HK-2 (cell line): ENCODE results near the gene GDF10.
A peak's percentile ranks its signal among the peaks of the same experiment; 100 is the strongest.

Experiments used
- DNase-seq: peaks from one replicate; pipeline ENCODE4 v3.0.0-alpha.2; 2018; ENCODE audit not compliant: unreplicated experiment

Gene GDF10, protein sequence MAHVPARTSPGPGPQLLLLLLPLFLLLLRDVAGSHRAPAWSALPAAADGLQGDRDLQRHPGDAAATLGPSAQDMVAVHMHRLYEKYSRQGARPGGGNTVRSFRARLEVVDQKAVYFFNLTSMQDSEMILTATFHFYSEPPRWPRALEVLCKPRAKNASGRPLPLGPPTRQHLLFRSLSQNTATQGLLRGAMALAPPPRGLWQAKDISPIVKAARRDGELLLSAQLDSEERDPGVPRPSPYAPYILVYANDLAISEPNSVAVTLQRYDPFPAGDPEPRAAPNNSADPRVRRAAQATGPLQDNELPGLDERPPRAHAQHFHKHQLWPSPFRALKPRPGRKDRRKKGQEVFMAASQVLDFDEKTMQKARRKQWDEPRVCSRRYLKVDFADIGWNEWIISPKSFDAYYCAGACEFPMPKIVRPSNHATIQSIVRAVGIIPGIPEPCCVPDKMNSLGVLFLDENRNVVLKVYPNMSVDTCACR

DNA sequence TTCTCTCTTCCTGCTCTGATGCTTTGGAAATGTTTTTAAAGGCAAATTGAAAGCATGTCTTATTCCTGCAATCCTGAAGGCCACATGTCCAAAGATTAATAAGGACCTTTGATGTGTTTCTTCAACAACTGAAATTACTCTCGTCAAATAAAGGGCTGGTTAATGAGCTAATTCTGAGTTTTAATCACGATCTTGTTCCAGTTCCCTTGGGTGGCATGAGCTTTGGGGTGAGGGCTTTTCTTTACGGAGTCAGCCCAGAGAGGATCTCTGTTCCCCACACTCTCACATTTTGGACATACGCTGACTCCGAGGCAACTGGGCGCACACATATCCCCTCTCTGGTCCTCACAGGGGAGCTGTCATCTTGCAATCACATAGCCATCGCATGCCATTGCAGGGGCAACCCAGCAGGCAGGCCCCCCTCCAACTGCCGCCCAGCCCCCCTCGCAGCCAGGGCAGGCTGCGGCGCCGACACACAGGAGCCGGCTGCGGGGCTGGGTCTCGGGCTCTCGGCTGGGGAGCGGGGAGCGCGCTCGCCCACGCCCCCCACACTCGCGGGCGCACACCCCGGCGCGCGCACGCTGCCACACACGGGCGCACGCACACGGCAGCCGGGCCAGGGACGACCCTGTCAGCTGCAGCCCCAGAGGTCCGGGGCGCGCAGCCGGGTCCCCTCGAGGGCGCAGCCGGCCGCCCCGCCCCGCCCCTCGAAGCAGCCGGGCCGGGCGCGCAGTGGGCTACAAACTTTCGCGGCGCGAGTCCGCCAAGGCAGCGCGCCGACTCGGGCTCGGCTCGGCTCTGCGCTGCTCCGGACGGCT is at the start of gene GDF10:
Gene GDF10 (plus strand): TSS at position 587 of the 818 bp plus-strand sequence. CDS start 455 bp downstream, outside the sequence.
- DNase-seq = no peak

DNA sequence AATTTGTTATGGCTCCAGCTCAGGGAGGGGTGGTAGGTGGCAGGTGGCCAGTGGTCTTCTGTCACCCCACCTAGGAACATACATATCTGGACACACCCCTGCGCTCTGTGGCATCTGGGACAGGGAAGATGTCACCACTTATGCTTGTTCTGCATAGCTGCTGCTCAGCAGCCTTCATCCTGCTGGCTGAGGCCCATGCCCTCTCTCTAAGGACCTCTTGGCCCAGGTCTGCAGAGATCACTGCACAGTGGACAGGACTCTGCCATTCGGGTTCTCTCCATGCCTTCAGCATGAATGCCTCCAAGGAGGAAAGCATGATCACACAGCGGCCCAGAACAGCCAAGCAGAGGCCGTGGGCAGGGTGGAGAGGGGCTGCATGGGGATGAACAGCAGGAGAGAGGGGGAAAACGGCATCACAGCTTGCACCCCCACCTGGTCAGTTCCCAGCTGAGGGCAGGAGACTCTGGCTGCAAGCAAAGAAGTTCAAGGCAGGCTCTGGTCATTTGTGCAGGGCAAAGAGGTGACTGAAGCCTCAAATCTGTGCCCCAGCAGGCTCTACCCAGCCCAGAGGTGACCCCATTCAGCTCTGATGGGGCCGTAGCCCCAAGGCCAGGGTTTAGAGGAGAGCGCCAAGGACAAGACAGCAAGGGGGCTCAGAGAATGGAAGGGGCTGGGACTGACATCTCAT is 47.8 kb upstream of the GDF10 start:
- no peak for DNase-seq

DNA sequence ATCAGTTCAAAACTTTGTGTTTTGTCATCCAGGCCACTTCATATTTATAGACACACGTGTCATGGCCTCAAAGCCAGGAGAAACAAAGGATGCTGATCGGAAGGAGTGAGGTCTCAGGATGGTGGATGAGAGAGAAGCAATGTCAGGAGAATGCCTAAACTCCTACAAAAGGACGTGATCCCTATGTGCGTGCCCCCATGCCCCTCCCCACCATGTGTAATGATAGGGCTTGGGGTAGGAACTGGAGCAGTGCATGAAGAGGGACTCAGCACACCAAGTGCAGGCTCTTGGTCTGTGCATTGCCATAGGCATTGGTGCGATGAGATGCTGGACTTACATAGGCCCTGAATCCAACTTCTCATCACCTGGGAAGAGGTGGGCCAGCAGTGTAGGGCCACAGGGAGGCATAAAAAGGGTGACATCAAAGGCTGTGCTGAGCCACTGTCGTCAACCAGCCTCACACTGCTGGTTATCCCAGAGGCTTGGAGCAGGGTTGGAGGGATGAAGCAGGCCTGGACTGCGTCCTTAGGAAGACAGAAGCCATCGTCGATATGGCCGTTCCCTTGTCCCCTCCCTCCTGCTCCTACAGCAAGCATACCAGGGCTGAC is 46.9 kb upstream of the GDF10 start:
- no peak for DNase-seq

DNA sequence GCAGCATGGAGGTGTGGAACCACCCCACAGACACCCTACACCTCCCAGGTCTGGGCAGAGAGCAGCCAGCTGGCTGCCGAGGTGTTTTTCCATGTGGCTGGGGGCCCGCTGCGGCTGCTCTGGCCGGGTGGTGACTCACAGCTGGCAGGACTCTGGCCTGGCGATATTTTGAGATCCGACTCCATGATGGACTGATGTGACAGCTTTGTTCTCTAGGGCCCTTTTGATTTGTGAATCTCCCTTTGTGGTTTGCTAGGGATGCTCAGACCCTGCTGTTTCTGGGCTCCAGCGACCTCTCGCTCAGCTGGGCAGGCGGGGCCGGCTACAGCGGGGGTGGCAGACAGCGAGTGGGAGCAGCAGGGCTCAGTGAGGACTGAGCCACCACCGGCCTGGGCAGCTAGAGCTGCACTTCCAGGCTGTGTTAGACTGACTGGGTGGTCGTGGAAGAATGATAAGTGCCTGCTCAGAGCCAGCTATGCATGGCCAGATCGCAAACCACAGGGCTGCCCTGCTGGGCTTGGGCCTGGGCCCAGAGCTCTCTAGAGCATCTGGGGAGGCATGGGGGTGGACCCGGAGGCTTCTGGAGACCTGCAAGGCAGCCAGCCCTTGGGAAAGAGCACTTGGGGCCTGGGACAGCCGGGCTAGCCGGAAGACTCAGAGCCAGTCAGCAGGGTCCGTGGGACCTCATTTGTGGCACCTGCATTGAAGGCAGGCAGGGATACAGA is 46.2 kb upstream of the GDF10 start:
- peak; percentile 16 for DNase-seq

DNA sequence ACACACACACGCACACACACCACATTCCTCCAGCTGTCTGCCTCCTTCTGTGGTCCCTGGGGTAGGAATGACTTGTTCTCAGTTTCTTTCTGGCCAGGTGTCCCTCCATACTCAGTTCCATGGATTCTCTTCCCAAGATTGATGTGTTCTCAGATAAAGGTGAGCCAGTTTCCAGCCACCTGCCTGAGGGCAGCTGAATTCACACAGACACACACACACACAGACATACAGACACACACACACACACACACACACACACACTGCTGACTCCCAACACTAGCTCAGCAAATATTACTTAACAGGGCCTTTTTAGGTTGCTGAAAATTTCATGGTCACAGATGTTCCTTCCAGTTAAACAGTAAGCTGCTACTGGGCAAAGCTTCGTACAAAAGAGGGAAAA is 45.4 kb upstream of the GDF10 start:
- no peak for DNase-seq

DNA sequence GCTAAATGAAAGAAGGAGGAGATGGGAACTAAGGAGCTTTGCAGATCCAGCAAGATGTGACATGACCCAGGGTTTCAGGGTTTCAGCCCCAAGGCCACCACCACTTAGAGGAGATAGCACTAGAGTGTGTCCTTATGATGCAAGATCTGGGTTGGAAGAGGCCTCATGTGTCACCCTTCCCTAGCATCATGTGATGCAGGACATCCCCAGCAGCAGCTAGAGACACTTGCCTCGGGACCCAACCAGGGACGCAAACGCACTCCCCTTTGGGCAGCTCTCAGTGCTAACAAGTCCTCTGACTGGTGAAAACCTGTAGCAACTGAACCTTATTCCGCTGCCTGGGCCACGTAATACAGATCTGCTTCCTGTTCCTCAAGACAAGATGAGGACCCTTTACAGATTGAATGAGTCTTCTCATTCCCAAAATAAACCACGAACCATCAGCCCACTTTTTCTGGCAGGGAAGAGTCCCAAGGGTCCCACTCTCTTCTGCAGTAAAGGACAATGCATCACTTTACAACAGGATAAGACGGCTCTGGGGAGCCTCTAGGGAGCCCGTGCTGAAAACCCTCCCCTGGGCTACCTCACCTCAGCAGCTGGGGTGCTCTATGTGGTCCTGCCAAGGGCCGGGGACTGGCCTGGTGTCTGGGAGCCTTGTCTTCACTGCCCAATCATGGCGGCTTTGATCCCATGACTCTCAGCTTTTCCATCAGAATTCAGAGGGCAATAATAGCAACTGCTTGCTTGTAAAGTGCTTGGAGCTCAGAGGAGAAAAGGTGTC is 44.8 kb upstream of the GDF10 start:
- no peak for DNase-seq

DNA sequence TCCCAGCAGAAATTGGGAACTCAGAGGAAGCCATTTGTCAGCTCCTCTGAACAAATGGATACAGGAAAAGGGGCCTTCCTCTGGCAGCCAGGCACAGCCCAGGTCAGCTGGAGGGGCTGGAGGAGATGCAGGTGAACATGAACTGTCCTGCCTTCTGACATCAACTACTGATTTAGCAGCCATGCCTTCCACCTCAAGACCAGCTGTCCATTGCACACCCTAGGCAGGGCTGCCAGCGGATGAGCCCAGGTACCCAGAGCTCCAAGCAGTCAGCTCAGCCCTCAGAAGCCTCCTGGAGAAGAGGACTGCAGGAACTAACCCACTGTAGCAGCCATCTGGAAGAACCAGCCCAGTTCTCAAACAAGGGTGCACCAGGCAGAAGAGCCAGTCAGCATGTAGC is 44.1 kb upstream of the GDF10 start:
- DNase-seq = no peak

DNA sequence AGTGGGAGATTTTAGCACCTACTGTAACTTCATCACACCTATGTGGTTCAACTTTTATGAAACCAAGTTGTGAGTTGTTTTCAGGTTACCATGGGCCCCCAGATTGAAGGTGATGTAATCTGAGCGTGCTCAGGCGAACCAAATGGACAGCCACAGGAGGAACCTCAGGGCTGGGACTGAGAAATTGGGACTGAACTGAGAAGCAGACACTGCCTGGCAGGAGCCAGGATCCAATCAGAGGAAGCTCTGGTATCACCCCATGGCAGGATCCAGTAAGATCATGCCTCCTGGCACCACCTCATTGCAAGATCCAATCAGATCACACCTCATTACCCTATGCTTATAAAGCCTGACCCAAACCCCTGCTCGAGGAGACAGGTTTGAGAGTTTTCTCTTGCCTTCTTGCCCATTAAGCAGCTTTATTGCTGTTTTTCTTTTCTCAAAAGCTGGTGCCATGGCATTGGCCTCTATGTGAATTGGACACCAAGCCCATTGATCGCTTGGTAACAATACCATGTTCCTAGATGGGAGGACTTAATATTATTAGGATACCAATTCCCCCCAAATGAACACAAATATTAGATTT is 43.2 kb upstream of the GDF10 start:
- DNase-seq = no peak

DNA sequence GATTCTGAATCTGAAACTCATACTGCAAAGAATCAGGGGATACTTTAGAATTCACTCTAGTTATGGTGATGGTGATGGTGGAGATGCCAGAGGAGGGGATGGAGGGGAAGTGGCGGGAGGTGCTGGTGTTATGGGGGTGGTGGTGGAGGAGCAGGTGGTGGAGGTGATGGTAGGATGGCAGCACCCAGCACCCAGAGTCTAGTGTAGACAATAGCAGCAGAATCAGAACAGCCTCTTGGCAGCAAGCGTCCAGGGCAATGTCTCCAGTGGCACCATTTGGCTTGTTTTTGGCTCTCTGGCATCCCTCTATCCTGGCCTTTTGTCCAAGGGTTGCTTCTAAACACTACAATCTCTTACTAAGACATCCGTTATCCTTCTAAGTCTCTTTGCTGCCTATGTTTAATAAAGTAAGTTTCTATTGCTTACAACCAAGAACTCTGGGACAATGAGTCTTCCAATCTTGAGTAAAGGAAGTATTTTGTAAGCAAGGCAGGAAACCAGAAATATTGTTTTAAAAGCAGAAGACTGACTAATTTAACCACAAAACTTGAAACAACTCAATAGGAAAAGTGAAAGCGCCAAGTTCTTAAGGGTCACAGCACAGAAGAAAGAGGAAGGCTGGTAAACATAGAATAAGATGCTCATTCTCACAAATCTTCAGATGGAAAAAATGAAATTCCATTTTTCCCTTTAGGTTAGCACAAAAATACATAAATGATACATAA is 42.4 kb upstream of the GDF10 start:
- no peak for DNase-seq

DNA sequence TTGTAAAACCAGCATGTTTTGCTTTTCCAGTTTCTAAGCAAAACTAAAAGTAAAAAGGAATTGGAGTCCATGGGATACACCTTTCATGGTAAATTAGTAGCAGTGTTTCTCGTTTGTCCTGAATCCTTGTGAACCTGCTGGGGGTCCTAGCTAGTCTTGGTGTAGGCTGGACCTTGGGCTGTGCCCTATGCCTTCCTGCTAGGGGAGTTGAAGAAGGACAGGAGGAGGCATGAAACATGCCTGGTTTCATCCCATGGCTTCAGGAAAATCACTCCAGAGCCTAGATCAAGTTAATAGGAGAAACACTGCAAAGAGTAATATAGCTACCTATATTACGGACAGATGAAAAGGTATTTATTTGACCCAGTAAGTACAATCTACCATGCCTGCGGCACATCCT is 41.1 kb upstream of the GDF10 start:
- DNase-seq = no peak

DNA sequence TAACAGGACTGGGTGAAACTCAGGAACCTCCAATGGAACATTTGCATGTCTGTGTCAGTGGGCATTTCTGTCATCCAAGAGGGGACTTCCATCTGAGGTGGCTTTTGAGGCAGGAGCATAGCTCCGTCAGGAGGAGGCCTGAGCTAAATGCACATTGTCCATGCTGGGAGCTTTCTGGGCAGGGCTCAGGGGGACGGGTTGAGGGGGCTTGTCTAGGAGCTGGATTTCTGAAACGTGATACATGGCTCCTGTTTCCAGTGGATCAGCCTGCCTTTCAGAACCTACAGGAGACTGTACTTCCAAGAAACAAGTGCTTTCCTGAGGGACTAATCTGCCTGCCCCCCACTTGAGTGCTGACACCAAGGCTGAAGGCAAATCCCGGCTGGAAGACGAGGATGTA is 40.5 kb upstream of the GDF10 start:
- DNase-seq = no peak

DNA sequence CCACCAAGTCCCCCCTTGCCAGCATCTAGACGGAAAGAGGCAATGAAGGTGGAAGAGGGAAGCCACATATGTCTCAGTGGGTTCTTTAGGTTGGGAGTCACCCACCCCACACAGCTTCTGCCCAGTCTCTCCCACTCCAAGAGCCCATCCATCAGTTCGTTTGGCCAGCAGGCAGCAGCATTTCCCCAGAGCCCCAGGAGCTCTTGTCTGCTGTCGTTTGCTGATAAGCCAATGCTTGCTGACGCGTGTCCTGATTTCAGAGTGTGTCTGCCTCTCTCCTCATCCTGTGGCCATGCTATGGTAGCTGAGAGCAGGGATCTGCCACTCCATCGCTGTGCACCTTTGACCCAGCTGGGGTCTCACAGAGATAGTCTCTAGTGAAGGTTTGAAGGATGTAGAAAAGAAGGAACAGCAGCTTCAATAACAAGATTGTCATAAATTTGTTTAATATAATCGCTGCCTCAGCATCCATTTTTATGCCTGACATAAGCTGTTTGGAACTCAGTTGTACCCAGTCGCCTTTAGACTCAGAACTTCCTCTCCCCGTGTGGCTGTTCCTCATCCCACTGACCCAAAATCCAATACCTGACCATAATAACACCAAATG is 39.4 kb upstream of the GDF10 start:
- DNase-seq = no peak

DNA sequence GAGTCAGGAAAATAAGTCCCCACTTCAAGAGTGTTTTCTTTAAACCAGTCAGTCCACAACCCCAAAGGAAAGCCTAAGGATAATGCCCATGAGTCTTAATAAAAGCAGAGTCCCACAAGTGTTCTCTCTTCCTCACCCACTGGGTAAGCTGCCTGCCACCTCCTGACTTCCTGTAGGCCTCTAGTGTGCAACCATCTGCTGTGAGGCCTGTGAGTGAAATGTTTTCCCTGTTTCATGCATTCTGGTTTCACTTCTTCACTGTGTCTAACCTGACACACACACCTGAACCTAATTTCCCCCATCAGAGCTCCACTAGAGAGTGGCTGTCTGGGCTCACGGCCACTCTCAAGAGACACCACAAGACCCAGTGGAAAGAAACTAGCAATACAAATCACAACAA is 38.9 kb upstream of the GDF10 start:
- DNase-seq = no peak

DNA sequence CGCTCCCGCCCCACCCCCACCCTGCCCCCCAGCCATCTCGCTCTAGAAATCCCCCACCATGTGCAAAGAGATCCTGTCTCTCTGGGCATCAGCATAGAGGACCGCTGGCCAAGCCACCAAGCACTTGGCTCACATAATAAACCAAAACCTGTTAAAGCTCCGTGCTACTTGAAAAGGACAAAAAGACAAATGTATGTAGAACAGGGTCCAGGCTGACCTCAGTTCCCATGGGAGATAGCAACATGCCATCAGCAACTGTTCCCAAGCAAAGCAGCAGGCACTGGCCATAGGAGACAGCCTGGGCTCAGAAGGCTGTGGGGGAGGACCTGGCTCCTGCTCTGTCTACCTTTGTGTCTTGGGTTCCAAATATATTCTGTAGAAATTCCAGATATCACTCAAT is 38.4 kb upstream of the GDF10 start:
- DNase-seq = no peak

DNA sequence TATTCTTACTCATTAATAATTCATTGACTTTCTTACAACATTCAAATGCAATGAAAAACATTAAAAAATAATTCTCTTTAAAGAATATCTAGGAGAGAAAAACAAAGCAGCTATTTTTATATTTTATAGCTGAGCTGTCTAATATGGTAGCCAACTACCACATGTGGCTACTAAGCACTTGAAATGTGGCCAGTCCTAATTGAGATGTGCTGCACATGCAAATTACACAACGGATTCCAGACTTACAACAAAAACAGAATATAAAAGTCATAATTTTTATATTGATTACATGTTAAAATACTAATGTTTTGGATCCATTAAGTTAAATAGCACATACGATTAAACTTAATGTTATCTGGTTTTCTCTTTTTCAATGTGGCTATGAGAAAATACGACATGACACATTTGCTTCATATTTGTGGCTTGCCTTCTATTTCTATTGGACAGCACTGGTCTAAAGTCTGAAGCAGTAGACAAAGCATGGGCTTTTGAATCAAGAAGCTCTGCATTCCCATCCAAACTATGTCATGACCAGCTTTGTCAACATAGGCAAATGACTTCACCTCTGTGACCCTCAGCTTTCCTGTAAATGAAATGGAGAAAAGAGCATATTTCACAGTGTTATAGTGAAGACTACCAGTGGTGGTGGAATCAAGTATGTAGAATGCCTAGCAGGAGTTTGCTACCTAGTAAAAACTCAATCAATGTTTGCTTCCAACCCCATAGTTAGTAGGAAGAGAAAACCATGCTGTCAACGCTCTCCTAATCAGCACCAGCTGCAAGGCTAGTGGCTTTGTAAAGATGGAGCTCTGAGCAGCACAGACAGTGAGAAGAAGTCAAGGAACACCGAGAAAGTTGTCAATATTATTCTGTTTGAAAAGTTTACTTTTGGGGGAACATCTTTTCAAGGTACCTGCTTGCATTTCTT is 37.1 kb upstream of the GDF10 start:
- DNase-seq = no peak

DNA sequence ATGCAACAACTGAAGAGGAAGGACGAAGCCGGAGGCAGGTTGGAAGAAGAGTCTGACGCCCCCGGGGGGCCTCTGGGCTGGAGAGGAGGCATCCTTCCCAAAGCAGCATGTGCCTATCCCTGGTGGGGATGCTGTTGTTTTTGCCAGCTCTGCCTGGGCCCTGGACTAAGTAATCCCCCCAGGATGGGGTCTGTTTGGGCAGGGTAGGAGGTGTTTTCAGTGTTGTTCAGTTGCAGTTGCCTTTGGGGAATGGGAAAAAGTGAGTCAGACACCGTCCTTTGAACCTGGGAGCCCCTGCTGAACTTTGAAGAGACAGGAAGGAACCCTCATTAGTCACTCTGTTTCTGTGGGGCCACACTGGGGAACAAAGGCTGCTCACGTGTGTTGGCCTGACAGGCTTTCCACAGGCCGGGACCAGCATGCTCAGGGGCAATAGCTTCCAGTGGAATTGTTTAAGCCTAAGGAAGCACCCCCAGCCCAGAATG is 35.2 kb upstream of the GDF10 start:
- DNase-seq = no peak

DNA sequence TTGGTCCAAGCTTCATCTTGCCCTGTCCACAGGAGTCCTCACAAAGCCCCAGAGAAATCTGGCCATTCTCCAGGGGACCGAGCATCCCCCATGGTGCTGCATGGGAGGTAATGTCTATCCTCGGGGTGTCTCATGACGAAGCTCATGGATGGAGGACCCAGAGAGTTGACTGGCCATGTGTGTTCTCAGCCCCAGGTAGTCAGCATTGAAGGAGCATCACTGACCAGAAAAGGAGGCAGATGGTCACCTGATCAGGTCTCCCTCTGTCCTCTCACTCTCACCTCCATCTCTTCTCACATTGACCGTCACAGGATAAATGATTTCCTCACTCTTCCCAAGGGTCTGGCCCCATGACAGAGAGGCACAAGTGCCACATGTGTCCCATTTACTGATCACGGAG is 33.4 kb upstream of the GDF10 start:
- DNase-seq = no peak

DNA sequence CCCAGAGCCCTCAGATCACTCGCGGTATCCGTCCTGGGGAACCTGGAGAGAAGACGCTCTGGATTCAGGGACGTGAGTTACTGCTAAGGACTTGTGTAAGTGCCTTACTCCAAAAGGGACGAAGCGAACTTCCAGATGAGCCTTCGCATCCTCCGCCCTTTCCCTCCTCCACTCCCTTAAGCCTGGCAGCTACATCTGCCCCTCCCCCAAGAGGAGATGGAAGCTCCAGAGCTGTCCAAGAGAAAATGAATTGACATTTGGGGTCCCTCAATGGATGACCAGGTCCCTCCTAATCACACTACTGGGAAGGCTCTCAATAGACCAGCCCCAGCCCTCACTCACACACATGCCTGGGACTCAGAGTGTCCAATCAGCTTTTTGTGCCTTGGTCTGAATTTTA is 31.3 kb upstream of the GDF10 start:
- DNase-seq = no peak
